Kidney (tissue), 14 donors: ENCODE measurements around the gene TUBB2B. TPM values are rescaled to one million over a fixed set of nuclear protein-coding genes. Genes with fewer than 3 reads are reported as not detected.

Source experiments
- DNase-seq, 5 donors: peaks; one replicate each; pipeline ENCODE4 v3.0.0-alpha.2; 2013 to 2020
- FAIRE-seq: peaks from 2 replicates; lab custom pipeline; 2012; peaks lifted over from hg19 to GRCh38; lab: Jason Lieb, UNC
- H3K27ac ChIP-seq, 2 donors: one replicate each; pipeline ENCODE4 v1.7.0; 2013; ENCODE audit warnings: low read depth in 2 of 2, low read length in 2 of 2, inconsistent platforms in 1 of 2
- H3K27me3 ChIP-seq: one replicate; pipeline ENCODE4 v1.7.1; 2013; ENCODE audit warnings: low read length, inconsistent platforms; ENCODE audit not compliant: control insufficient read depth, insufficient read depth
- H3K36me3 ChIP-seq, 3 donors: one replicate each; pipeline versions ENCODE4 v1.7.0 to v1.7.1; 2013; ENCODE audit warnings: low read length in 3 of 3, control low read depth in 1 of 3, inconsistent platforms in 1 of 3; ENCODE audit not compliant: insufficient read depth in 3 of 3, control insufficient read depth in 2 of 3
- H3K4me1 ChIP-seq, 3 donors: one replicate each; pipeline versions ENCODE4 v1.7.0 to v1.7.1; 2013; ENCODE audit warnings: low read length in 3 of 3, inconsistent platforms in 1 of 3, low read depth in 1 of 3; ENCODE audit not compliant: control insufficient read depth in 2 of 3, insufficient read depth in 2 of 3
- H3K4me3 ChIP-seq, 3 donors: one replicate each; pipeline versions ENCODE4 v1.7.0 to v1.8.1; 2013; ENCODE audit warnings: low read length in 3 of 3, control low read depth in 1 of 3, inconsistent platforms in 1 of 3
- H3K9ac ChIP-seq, 3 donors: one replicate each; pipeline versions ENCODE4 v1.7.0 to v1.7.1; 2013; ENCODE audit warnings: low read length in 3 of 3, control low read depth in 1 of 3, inconsistent platforms in 1 of 3
- H3K9me3 ChIP-seq, 3 donors: one replicate each; pipeline versions ENCODE4 v1.7.0 to v1.7.1; 2013; ENCODE audit warnings: low read length in 3 of 3, control low read depth in 1 of 3, inconsistent platforms in 1 of 3; ENCODE audit not compliant: control insufficient read depth in 2 of 3, insufficient read depth in 1 of 3
- CTCF ChIP-seq: IDR thresholded peaks from 3 replicates; pipeline ENCODE4 v1.5.1; 2012; ENCODE audit warnings: mild to moderate bottlenecking, moderate library complexity, borderline replicate concordance; ENCODE audit not compliant: insufficient read depth; ENCODE audit errors: extremely low read depth
- intact Hi-C: fragments of 100-400 bp; cut with DNase I; formaldehyde crosslinking; loops from one replicate; pipeline ENCODE4 v1.11.1; 2022
- polyA plus RNA-seq: library from polyadenylated mRNA; stranded (reverse); fragments of 350-450 nt; fragmentation: Illumina TruSeq; extraction: RNeasy Lipid Tissue Mini Kit (QIAGEN cat#74804); gene quantifications from one replicate; pipeline ENCODE4 v1.2.3, GENCODE V29; 2014; ENCODE audit warnings: low read depth, low replicate concordance; ENCODE audit not compliant: insufficient read depth
- total RNA-seq: library from RNA; stranded (reverse); fragmentation: NEBNext Ultra II Directional; extraction: Animal tissue kit (Norgen Biotek cat#: 25700); gene quantifications from one replicate; pipeline ENCODE4 v1.2.1, GENCODE V29; 2021
- donor health status: control.
- donor health status: control.
- donor health status: control.
- donor health status: control.
- donor health status: control.
- donor health status: DM: yes; HTN: yes; CAD: no.
- donor health status: Normal renal cell carcinoma (clear cell type).

Gene TUBB2B
- total and polyA plus RNA-seq, 2 donors from 2014 or later: 34.2 to 46.1 TPM

GRCh38 chr6:3217286-3217685, 10.2 kb downstream of the TUBB2B start:
- no peaks in the 10 kb centered on the region for H3K36me3 ChIP-seq
- FAIRE-seq (no peak), DNase-seq (peak in 1 of 5 donors; percentile 4)
- no peak overlapping the region for H3K27ac ChIP-seq
- peaks cover 0 to 2% (median 0%) of the 10 kb centered on the region in 3 donors for H3K4me1 ChIP-seq
- H3K9ac ChIP-seq: no peak overlapping the region
- no peak overlapping the region for H3K4me3 ChIP-seq
- no peaks in the 10 kb centered on the region for H3K27me3 ChIP-seq
- H3K9me3 ChIP-seq: no peaks in the 10 kb centered on the region
- no peak for TF ChIP-seq CTCF
- intact Hi-C loops: no loop called here

GRCh38 chr6:3214898-3215297, 12.6 kb downstream of the TUBB2B start:
- Histone ChIP-seq H3K4me1 (peaks cover 0 to 2% (median 0%) of the 10 kb centered on the region in 3 donors), H3K27me3 (no peaks in the 10 kb centered on the region), H3K27ac (no peak overlapping the region), H3K36me3 (no peaks in the 10 kb centered on the region), H3K4me3 (no peak overlapping the region), H3K9ac (no peak overlapping the region), H3K9me3 (no peaks in the 10 kb centered on the region)
- DNase-seq: no peak
- no peak for FAIRE-seq
- intact Hi-C loops: no loop called here
- no peak for TF ChIP-seq CTCF

- no peak for TF ChIP-seq CTCF
- H3K4me3 ChIP-seq: no peak overlapping the region
- no peak overlapping the region for H3K27ac ChIP-seq
- no peak for DNase-seq
- no peak for FAIRE-seq
- no peaks in the 10 kb centered on the region for H3K36me3 ChIP-seq
- H3K9me3 ChIP-seq: no peaks in the 10 kb centered on the region
- no peak overlapping the region for H3K9ac ChIP-seq
- no peaks in the 10 kb centered on the region for H3K27me3 ChIP-seq
- intact Hi-C loops: no loop called here
- peaks cover 0 to 2% (median 0%) of the 10 kb centered on the region in 3 donors for H3K4me1 ChIP-seq
Observed at GRCh38 chr6:3213334-3213695, 14.1 kb downstream of the TUBB2B start.

GRCh38 chr6:3212261-3212660, 15.2 kb downstream of the TUBB2B start:
- peak in 1 of 5 donors; percentile 11 for DNase-seq
- Histone ChIP-seq H3K27me3 (no peaks in the 10 kb centered on the region), H3K36me3 (no peaks in the 10 kb centered on the region), H3K27ac (no peak overlapping the region), H3K9ac (no peak overlapping the region), H3K4me3 (no peak overlapping the region), H3K9me3 (no peaks in the 10 kb centered on the region), H3K4me1 (no peaks in the 10 kb centered on the region)
- FAIRE-seq: no peak
- intact Hi-C loops: no loop called here
- no peak for TF ChIP-seq CTCF
